Transverse colon (tissue), 4 donors: ENCODE data around the gene EXD3. TPM values are rescaled to one million over a fixed set of nuclear protein-coding genes. Genes with fewer than 3 reads are reported as not detected.

Source experiments
- DNase-seq: peaks from one replicate; pipeline ENCODE4 v3.0.0-alpha.2; 2019
- H3K27ac ChIP-seq, 4 donors: fragments of 200-600 bp; sonication (generic); 2 replicates each; pipeline ENCODE4 v1.5.1; 2016 to 2018; ENCODE audit warnings: inconsistent platforms in 4 of 4
- H3K27me3 ChIP-seq: fragments of 200-600 bp; sonication (generic); 2 replicates; pipeline ENCODE4 v1.5.1; 2017; ENCODE audit warnings: inconsistent platforms
- H3K36me3 ChIP-seq, 4 donors: fragments of 200-600 bp; sonication (generic); 2 replicates each; pipeline ENCODE4 v1.5.1; 2017 to 2019; ENCODE audit warnings: inconsistent platforms in 4 of 4
- H3K4me1 ChIP-seq, 4 donors: fragments of 200-600 bp; sonication (generic); 2 replicates each; pipeline ENCODE4 v1.5.1; 2017 to 2020; ENCODE audit warnings: inconsistent platforms in 4 of 4
- H3K4me3 ChIP-seq, 4 donors: fragments of 200-600 bp; sonication (generic); 1 replicate in 1 of 4; 2 replicates in 3 of 4; pipeline versions ENCODE4 v1.5.1 to v1.6.1; 2017 to 2019; ENCODE audit warnings: inconsistent platforms in 4 of 4
- H3K9me3 ChIP-seq, 2 donors: fragments of 200-600 bp; sonication (generic); 2 replicates each; pipeline ENCODE4 v1.5.1; 2017 to 2019; ENCODE audit warnings: inconsistent platforms in 2 of 2
- EP300 ChIP-seq: sonication (generic); formaldehyde crosslinking; IDR thresholded peaks from one replicate; pipeline ENCODE4 v1.6.1; 2017; ENCODE audit warnings: antibody characterized with exemption, low read depth
- POLR2A ChIP-seq: fragments of 450-650 bp; IDR thresholded peaks from one replicate; pipeline ENCODE4 v1.6.1; 2016; ENCODE audit warnings: antibody characterized with exemption, mild to moderate bottlenecking, moderate library complexity
- POLR2AphosphoS5 ChIP-seq, 3 donors: sonication (generic); formaldehyde crosslinking; IDR thresholded peaks; one replicate each; pipeline ENCODE4 v1.6.1; 2016; ENCODE audit warnings: antibody characterized with exemption in 3 of 3
- WGBS, 2 donors: methylation state at CpG; one replicate each; pipeline ENCODE4 v1.1.5; 2018; ENCODE audit warnings: low coverage in 1 of 2; 5-methylcytosine and 5-hydroxymethylcytosine counted together
- in situ Hi-C, 4 donors: fragments of 200-750 bp; cut with MboI; loops; one replicate each; pipeline versions ENCODE4 v1.15.0 to v1.15.1; 2017; ENCODE audit warnings: low sequenced_read_pairs in 3 of 4, low pct_ligation_motif_present in 1 of 4, low pct_unique_long_range_greater_than_20kb in 1 of 4
- intact Hi-C: fragments of 100-400 bp; cut with DNase I; formaldehyde crosslinking; loops from one replicate; pipeline ENCODE4 v1.15.1; 2023; ENCODE audit warnings: low total_unique reads
- total RNA-seq, 4 donors: library from RNA; depleted of rRNA; stranded (reverse); fragments of >200 nt; gene quantifications; one replicate each; pipeline ENCODE4 v1.1.0, GENCODE V29; 2016
- TF ChIP-seq, protein P1 (sequence below), 5 experiments: fragments of 200-600 bp in 3 of 5; fragments of 450-650 bp in 2 of 5; sonication (generic) in 3 of 5; IDR thresholded peaks; 1 replicate in 2 of 5; 2 replicates in 3 of 5; pipeline ENCODE4 v1.5.1; 2016 to 2017; ENCODE audit warnings: antibody characterized with exemption in 5 of 5, inconsistent platforms in 3 of 5, mild to moderate bottlenecking in 2 of 5, moderate library complexity in 1 of 5

The EXD3 gene
- total RNA-seq, 4 donors from 2014 or later: 47.6 to 228 (median 74.2) TPM

GRCh38 chr9:137383081-137383783 is 39.7 kb downstream of the EXD3 start:
- Histone ChIP-seq H3K27ac (no peak overlapping the region), H3K4me3 (no peak overlapping the region), H3K4me1 (no peaks in the 10 kb centered on the region), H3K27me3 (no peaks in the 10 kb centered on the region), H3K36me3 (no peaks in the 10 kb centered on the region), H3K9me3 (no peaks in the 10 kb centered on the region)
- intact Hi-C loops (loop anchor here (5.0 kb wide), 1 partner anchor 709 kb away; no protein-coding TSS in a partner anchor), in situ Hi-C loops (no loop called here)
- TF ChIP-seq, protein P1, sequence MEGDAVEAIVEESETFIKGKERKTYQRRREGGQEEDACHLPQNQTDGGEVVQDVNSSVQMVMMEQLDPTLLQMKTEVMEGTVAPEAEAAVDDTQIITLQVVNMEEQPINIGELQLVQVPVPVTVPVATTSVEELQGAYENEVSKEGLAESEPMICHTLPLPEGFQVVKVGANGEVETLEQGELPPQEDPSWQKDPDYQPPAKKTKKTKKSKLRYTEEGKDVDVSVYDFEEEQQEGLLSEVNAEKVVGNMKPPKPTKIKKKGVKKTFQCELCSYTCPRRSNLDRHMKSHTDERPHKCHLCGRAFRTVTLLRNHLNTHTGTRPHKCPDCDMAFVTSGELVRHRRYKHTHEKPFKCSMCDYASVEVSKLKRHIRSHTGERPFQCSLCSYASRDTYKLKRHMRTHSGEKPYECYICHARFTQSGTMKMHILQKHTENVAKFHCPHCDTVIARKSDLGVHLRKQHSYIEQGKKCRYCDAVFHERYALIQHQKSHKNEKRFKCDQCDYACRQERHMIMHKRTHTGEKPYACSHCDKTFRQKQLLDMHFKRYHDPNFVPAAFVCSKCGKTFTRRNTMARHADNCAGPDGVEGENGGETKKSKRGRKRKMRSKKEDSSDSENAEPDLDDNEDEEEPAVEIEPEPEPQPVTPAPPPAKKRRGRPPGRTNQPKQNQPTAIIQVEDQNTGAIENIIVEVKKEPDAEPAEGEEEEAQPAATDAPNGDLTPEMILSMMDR (IDR thresholded peaks at IDR 0.05): no peak
- TF ChIP-seq EP300: no peak
- no peak for TF ChIP-seq POLR2A
- no peak for TF ChIP-seq POLR2AphosphoS5 (IDR thresholded peaks at IDR 0.05)
- DNase-seq: no peak
- WGBS, 2 donors: 71% methylated on average over 23 of the region's 27 CpGs; no CpG with 5 or more reads in 1 of the 2 donors

DNA sequence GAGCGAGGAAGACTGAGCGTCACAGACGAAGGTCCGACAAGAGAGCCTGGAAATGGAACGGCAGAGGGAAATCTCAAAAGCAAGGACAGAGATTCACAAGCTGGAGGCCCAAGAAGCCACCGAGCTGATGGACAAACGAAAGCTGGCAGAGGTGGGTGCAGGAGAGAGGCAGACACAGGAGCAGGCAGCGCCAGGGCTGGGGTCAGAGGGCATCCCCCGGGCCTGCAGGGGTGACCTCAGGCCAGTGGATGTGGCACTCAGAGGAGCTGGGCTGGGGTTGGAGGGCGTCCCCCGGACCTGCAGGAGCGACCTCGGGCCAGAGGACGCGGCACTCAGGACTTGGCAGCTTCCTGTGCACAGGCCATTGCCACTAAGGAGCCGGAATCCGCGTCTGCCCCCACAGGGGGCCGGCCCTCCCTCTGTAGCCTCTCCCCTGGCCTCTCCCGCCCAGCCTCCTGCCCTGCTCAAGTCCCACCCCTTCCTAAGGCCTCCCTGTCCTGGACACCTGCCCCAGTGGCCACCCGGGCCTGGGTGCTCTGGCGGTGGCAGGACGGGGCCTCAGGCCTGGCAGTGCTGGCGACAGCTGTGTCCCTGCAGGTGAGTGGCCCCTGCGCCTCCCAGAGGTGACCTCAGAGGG is 40.4 kb downstream of the EXD3 start:
- no peaks in the 10 kb centered on the region for H3K36me3 ChIP-seq
- in situ Hi-C loops (no loop called here), intact Hi-C loops (loop anchor here (5.0 kb wide), 1 partner anchor 710 kb away; no protein-coding TSS in a partner anchor)
- H3K27me3 ChIP-seq: no peaks in the 10 kb centered on the region
- H3K4me3 ChIP-seq: no peak overlapping the region
- TF ChIP-seq EP300 (no peak), POLR2A (no peak), POLR2AphosphoS5 (IDR thresholded peaks at IDR 0.05) (no peak)
- TF ChIP-seq, protein P1 (IDR thresholded peaks at IDR 0.05): no peak
- no peaks in the 10 kb centered on the region for H3K9me3 ChIP-seq
- WGBS, 2 donors: 86% methylated on average over 24 of the region's 25 CpGs; no CpG with 5 or more reads in 1 of the 2 donors
- no peak for DNase-seq
- no peaks in the 10 kb centered on the region for H3K4me1 ChIP-seq
- H3K27ac ChIP-seq: no peak overlapping the region

DNA sequence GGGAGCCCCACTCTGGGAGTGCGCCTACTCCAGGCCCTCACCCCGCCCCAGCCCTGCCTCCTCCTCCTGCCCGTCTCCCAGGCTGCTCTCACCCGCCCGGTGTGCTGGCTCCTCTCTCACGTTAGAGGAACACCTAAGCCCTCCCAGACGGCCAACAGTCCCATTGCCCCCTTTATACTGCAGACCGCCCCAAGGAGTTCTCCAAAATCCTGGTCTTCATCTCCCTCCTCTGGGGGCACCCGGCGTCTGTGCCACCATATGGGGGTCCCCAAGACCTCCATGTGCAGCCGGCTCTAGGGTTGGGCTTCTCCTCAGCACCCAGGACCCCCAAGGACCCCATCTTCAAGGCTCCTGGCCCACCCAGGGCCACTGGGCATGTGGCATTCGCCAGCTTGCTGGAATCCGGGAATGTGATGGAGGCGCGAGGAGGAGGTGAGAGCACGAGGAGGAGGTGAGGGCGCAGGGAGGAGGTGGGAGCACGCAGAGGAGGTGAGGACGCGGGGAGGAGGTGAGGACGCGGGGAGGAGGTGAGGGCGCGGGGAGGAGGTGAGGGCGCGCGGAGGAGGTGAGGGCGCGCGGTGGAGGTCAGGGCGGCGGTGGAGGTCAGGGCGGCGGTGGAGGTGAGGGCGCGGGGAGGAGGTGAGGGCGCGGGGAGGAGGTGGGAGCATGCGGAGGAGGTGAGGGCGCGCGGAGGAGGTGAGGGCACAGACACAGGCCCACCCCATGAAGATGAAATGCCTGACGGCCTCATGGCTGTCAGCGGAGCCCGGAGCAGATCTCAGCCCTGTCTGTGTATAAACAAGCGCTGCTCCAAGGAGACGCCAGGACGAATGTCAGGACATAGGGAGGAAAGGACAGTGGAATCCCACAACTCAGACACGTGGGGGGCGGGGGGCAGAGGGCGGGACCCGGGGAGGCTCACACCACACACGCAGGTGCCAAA is 41.2 kb downstream of the EXD3 start:
- in situ Hi-C loops (no loop called here), intact Hi-C loops (loop anchor here (5.0 kb wide), 1 partner anchor 711 kb away; no protein-coding TSS in a partner anchor)
- WGBS, 2 donors: 91% methylated on average over 17 to 53 of the region's 53 CpGs
- H3K36me3 ChIP-seq: no peaks in the 10 kb centered on the region
- no peaks in the 10 kb centered on the region for H3K9me3 ChIP-seq
- no peaks in the 10 kb centered on the region for H3K27me3 ChIP-seq
- no peak overlapping the region for H3K4me3 ChIP-seq
- no peaks in the 10 kb centered on the region for H3K4me1 ChIP-seq
- TF ChIP-seq POLR2AphosphoS5 (IDR thresholded peaks at IDR 0.05): no peak
- H3K27ac ChIP-seq: no peak overlapping the region
- no peak for DNase-seq

GRCh38 chr9:137380606-137381005 is 42.4 kb downstream of the EXD3 start:
- TF ChIP-seq EP300: no peak
- TF ChIP-seq POLR2AphosphoS5 (IDR thresholded peaks at IDR 0.05): no peak
- TF ChIP-seq POLR2A: no peak
- TF ChIP-seq, protein P1 (IDR thresholded peaks at IDR 0.05): no peak
- intact Hi-C loops (loop anchor here (5.0 kb wide), 1 partner anchor 712 kb away; no protein-coding TSS in a partner anchor), in situ Hi-C loops (no loop called here)
- Histone ChIP-seq H3K27ac (no peak overlapping the region), H3K36me3 (no peaks in the 10 kb centered on the region), H3K27me3 (no peaks in the 10 kb centered on the region), H3K4me3 (no peak overlapping the region), H3K4me1 (no peaks in the 10 kb centered on the region), H3K9me3 (no peaks in the 10 kb centered on the region)
- no peak for DNase-seq
- WGBS, 2 donors: 91% methylated on average over 4 of the region's 7 CpGs; no CpG with 5 or more reads in 1 of the 2 donors
